ENCODE results near the gene OSBPL10. TPM values are rescaled to one million over a fixed set of nuclear protein-coding genes. Genes with fewer than 3 reads are reported as not detected.

OSBPL10 gene
- total RNA-seq, 1 donor from 2014 or later, result 8.9 TPM

GRCh38 chr3:31959951-31960792 is 20.9 kb downstream of the OSBPL10 start:
- no peak for DNase-seq (ENCODE audit: low read depth in 2 of 2)

GRCh38 chr3:31959251-31959650 is 21.8 kb downstream of the OSBPL10 start:
- no peak for DNase-seq (ENCODE audit: low read depth in 2 of 2)

- DNase-seq (ENCODE audit: low read depth in 2 of 2), result peak in 1 of 2 donors; percentile 43
Measured at GRCh38 chr3:31958701-31959152, 22.3 kb downstream of the OSBPL10 start.

GRCh38 chr3:31957106-31957505 is 24.0 kb downstream of the OSBPL10 start:
- DNase-seq (ENCODE audit: low read depth in 2 of 2), result peak in 1 of 2 donors; percentile 17

- DNase-seq (ENCODE audit: low read depth in 2 of 2), result no peak
Measured at GRCh38 chr3:31955581-31955980, 25.5 kb downstream of the OSBPL10 start.

GRCh38 chr3:31953636-31954035 is 27.4 kb downstream of the OSBPL10 start:
- no peak for DNase-seq (ENCODE audit: low read depth in 2 of 2)

GRCh38 chr3:31953091-31953490 is 28.0 kb downstream of the OSBPL10 start:
- DNase-seq (ENCODE audit: low read depth in 2 of 2), result no peak

GRCh38 chr3:31952205-31952604 is 28.9 kb downstream of the OSBPL10 start:
- no peak for DNase-seq (ENCODE audit: low read depth in 2 of 2)

GRCh38 chr3:31948280-31948679 is 32.8 kb downstream of the OSBPL10 start:
- DNase-seq (ENCODE audit: low read depth in 2 of 2), result no peak

GRCh38 chr3:31947671-31948091 is 33.4 kb downstream of the OSBPL10 start:
- DNase-seq (ENCODE audit: low read depth in 2 of 2), result no peak

- no peak for DNase-seq (ENCODE audit: low read depth in 2 of 2)
Measured at GRCh38 chr3:31947162-31947561, 33.9 kb downstream of the OSBPL10 start.

- peak in 1 of 2 donors; percentile 29 for DNase-seq (ENCODE audit: low read depth in 2 of 2)
Measured at GRCh38 chr3:31946484-31947081, 34.5 kb downstream of the OSBPL10 start.

- DNase-seq (ENCODE audit: low read depth in 2 of 2), result no peak
Measured at GRCh38 chr3:31945738-31946052, 35.4 kb downstream of the OSBPL10 start.

- DNase-seq (ENCODE audit: low read depth in 2 of 2), result no peak
Measured at GRCh38 chr3:31943041-31943440, 38.0 kb downstream of the OSBPL10 start.

- DNase-seq (ENCODE audit: low read depth in 2 of 2), result no peak
Measured at GRCh38 chr3:31942446-31942845, 38.6 kb downstream of the OSBPL10 start.

- DNase-seq (ENCODE audit: low read depth in 2 of 2), result no peak
Measured at GRCh38 chr3:31937225-31937624, 43.8 kb downstream of the OSBPL10 start.

GRCh38 chr3:31936420-31937060 is 44.5 kb downstream of the OSBPL10 start:
- peak in 1 of 2 donors; percentile 40 for DNase-seq (ENCODE audit: low read depth in 2 of 2)

- peak; percentile 42 to 54 for DNase-seq (ENCODE audit: low read depth in 2 of 2)
Measured at GRCh38 chr3:31934866-31935265, 46.2 kb downstream of the OSBPL10 start.

GRCh38 chr3:31934018-31934417 is 47.0 kb downstream of the OSBPL10 start:
- peak in 1 of 2 donors; percentile 30 for DNase-seq (ENCODE audit: low read depth in 2 of 2)

- no peak for DNase-seq (ENCODE audit: low read depth in 2 of 2)
Measured at GRCh38 chr3:31932990-31933389, 48.1 kb downstream of the OSBPL10 start.

- no peak for DNase-seq (ENCODE audit: low read depth in 2 of 2)
Measured at GRCh38 chr3:31929826-31930502, 51.1 kb downstream of the OSBPL10 start.

- DNase-seq (ENCODE audit: low read depth in 2 of 2), result no peak
Measured at GRCh38 chr3:31927811-31928210, 53.3 kb downstream of the OSBPL10 start.
